Spleen (tissue), 11 donors: ENCODE results near the gene ZNRF4. TPM values are rescaled to one million over a fixed set of nuclear protein-coding genes. Genes with fewer than 3 reads are reported as not detected.
"Not testable (repeated sequence)": the region's sequence is repeated elsewhere in the genome, so short reads cannot be mapped to it uniquely, and the experiment has no call there.

Experiments used
- DNase-seq: peaks from one replicate; pipeline ENCODE4 v3.0.0-alpha.2; 2020
- H3K27ac ChIP-seq, 8 donors: fragments of 200-600 bp; sonication (generic) in 7 of 8; 1 replicate in 4 of 8; 2 replicates in 4 of 8; pipeline versions ENCODE4 v1.5.0 to v1.8.0; 2016 to 2021; ENCODE audit warnings: inconsistent platforms in 4 of 8, mild to moderate bottlenecking in 4 of 8, moderate library complexity in 1 of 8
- H3K27me3 ChIP-seq, 7 donors: fragments of 200-600 bp; sonication (generic) in 6 of 7; replicated peaks in 1 of 7; 1 replicate in 4 of 7; 2 replicates in 3 of 7; pipeline versions ENCODE4 v1.5.0 to v1.8.0; 2016 to 2021; ENCODE audit warnings: inconsistent platforms in 3 of 7, mild to moderate bottlenecking in 1 of 7
- H3K36me3 ChIP-seq, 6 donors: fragments of 200-600 bp; sonication (generic) in 5 of 6; 1 replicate in 4 of 6; 2 replicates in 2 of 6; pipeline versions ENCODE4 v1.5.0 to v1.8.0; 2016 to 2021; ENCODE audit warnings: inconsistent platforms in 2 of 6
- H3K4me1 ChIP-seq, 6 donors: fragments of 200-600 bp; sonication (generic) in 5 of 6; 1 replicate in 3 of 6; 2 replicates in 3 of 6; pipeline versions ENCODE4 v1.5.0 to v1.8.0; 2016 to 2021; ENCODE audit warnings: inconsistent platforms in 3 of 6
- H3K4me3 ChIP-seq, 8 donors: fragments of 200-600 bp; sonication (generic) in 7 of 8; 1 replicate in 4 of 8; 2 replicates in 4 of 8; pipeline versions ENCODE4 v1.5.0 to v1.8.0; 2016 to 2021; ENCODE audit warnings: inconsistent platforms in 4 of 8, mild to moderate bottlenecking in 4 of 8, moderate library complexity in 2 of 8
- H3K9me3 ChIP-seq, 8 donors: fragments of 200-600 bp; sonication (generic) in 7 of 8; 1 replicate in 4 of 8; 2 replicates in 4 of 8; pipeline versions ENCODE4 v1.5.0 to v1.8.0; 2016 to 2021; ENCODE audit warnings: inconsistent platforms in 4 of 8
- POLR2A ChIP-seq, 3 donors: fragments of 450-650 bp; IDR thresholded peaks; one replicate each; pipeline ENCODE4 v1.5.1; 2017; ENCODE audit warnings: antibody characterized with exemption in 3 of 3, mild to moderate bottlenecking in 1 of 3
- POLR2AphosphoS5 ChIP-seq, 3 donors: sonication (generic); formaldehyde crosslinking; IDR thresholded peaks; one replicate each; pipeline ENCODE4 v1.5.1; 2017; ENCODE audit warnings: antibody characterized with exemption in 3 of 3
- WGBS, 5 donors: extraction: QIAGEN DNeasy Blood & Tissue Kit in 3 of 5; methylation state at CpG; one replicate each; pipeline versions ENCODE4 v1.1.5 to v1.1.7; 2013 to 2018; 5-methylcytosine and 5-hydroxymethylcytosine counted together
- intact Hi-C: fragments of 100-400 bp; cut with DNase I; formaldehyde crosslinking; loops from one replicate; pipeline ENCODE4 v1.15.0; 2023; ENCODE audit warnings: low total_unique reads
- polyA plus RNA-seq, 3 donors: library from polyadenylated mRNA; stranded (reverse); fragments of 200-250 nt; gene quantifications; one replicate each; pipeline ENCODE4 v1.2.1, GENCODE V29; 2013
- total RNA-seq, 7 donors: library from RNA; depleted of rRNA in 3 of 7; stranded (reverse); fragments of >200 nt in 3 of 7; fragmentation: NEBNext Ultra II Directional in 4 of 7; extraction: Animal tissue kit (Norgen Biotek cat#: 25700) in 4 of 7; gene quantifications; one replicate each; pipeline versions ENCODE4 v1.1.0 to v1.2.1, GENCODE V29; 2016 to 2021
- TF ChIP-seq, protein P1 (sequence below), 11 experiments: fragments of 200-600 bp in 7 of 11; fragments of 450-650 bp in 4 of 11; sonication (generic) in 4 of 11; IDR thresholded peaks in 8 of 11; conservative IDR thresholded peaks in 3 of 11; 1 replicate in 7 of 11; 2 replicates in 4 of 11; pipeline versions ENCODE4 v1.4.0 to v1.8.0; 2016 to 2021; ENCODE audit warnings: antibody characterized with exemption in 11 of 11, inconsistent platforms in 4 of 11, mild to moderate bottlenecking in 1 of 11
- donor health status: healthy with polysubstance abuse.
- donor health status: DM: no; HTN: no; CAD: no; lungs with moderate emphysema.
- donor health status: DM: no; HTN: no; CAD: no.
- donor health status: Bipolar disorder and iron deficiency.
- donor health status: healthy.
- donor health status: DM: no; HTN: no; CAD: no.
- donor health status: DM: yes; HTN: yes; CAD: no.

Gene ZNRF4
- total and polyA plus RNA-seq, 10 donors, result not detected

- Histone ChIP-seq H3K4me1 (no peaks in the 10 kb centered on the region), H3K27me3 (peaks cover 0 to 80% (median 5%) of the 10 kb centered on the region in 7 donors), H3K9me3 (peaks cover 0 to 21% (median 16%) of the 10 kb centered on the region in 8 donors), H3K27ac (no peak overlapping the region), H3K4me3 (no peak overlapping the region), H3K36me3 (no peaks in the 10 kb centered on the region)
- intact Hi-C loops, result no loop called here
- WGBS, 5 donors, result 27 to 42% (median 31%) methylated on average over 12 to 13 of the region's 13 CpGs
- no peak for DNase-seq
- TF ChIP-seq, protein P1, sequence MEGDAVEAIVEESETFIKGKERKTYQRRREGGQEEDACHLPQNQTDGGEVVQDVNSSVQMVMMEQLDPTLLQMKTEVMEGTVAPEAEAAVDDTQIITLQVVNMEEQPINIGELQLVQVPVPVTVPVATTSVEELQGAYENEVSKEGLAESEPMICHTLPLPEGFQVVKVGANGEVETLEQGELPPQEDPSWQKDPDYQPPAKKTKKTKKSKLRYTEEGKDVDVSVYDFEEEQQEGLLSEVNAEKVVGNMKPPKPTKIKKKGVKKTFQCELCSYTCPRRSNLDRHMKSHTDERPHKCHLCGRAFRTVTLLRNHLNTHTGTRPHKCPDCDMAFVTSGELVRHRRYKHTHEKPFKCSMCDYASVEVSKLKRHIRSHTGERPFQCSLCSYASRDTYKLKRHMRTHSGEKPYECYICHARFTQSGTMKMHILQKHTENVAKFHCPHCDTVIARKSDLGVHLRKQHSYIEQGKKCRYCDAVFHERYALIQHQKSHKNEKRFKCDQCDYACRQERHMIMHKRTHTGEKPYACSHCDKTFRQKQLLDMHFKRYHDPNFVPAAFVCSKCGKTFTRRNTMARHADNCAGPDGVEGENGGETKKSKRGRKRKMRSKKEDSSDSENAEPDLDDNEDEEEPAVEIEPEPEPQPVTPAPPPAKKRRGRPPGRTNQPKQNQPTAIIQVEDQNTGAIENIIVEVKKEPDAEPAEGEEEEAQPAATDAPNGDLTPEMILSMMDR (IDR thresholded peaks at IDR 0.05 in 8 of 11, conservative IDR thresholded peaks at IDR 0.05 in 3 of 11), result no peak
- no peak for TF ChIP-seq POLR2AphosphoS5 (IDR thresholded peaks at IDR 0.05)
- no peak for TF ChIP-seq POLR2A (IDR thresholded peaks at IDR 0.05)
These were observed 29.4 kb downstream of the ZNRF4 start for GRCh38 chr19:5484398-5485285.

DNA sequence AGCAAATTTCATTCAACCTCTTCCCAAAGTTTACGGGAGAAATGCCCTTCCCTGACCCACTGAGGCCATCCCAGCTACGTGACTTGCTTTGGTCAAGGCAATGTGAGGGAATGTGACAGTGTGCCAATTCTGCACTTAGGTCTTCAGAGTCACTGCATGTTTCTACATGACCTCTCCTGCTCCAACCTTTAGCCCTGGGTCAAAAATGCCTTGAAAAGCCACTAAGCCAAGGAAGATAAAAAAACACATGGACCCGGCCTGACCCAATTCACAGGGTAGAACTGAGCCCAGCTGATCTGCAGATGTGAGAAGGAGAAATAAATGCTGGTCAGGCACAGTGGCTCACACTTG, 30.0 kb downstream of the ZNRF4 start:
- Histone ChIP-seq H3K36me3 (no peaks in the 10 kb centered on the region), H3K4me1 (no peaks in the 10 kb centered on the region), H3K27me3 (peaks cover 0 to 80% (median 10%) of the 10 kb centered on the region in 7 donors), H3K4me3 (no peak overlapping the region), H3K27ac (no peak overlapping the region), H3K9me3 (peaks cover 0 to 21% (median 16%) of the 10 kb centered on the region in 8 donors)
- intact Hi-C loops, result no loop called here
- WGBS, 5 donors, result 66 to 79% (median 67%) methylated on average over 3 of the region's 3 CpGs
- DNase-seq, result no peak
- TF ChIP-seq POLR2AphosphoS5 (IDR thresholded peaks at IDR 0.05) (no peak), POLR2A (IDR thresholded peaks at IDR 0.05) (no peak)
- TF ChIP-seq, protein P1 (IDR thresholded peaks at IDR 0.05 in 8 of 11, conservative IDR thresholded peaks at IDR 0.05 in 3 of 11), result no peak

GRCh38 chr19:5485658-5486057, 30.4 kb downstream of the ZNRF4 start:
- intact Hi-C loops, H3K4me1 ChIP-seq, DNase-seq, H3K36me3 ChIP-seq, H3K4me3 ChIP-seq, H3K27ac ChIP-seq: not testable (repeated sequence)
- Histone ChIP-seq H3K9me3 (peaks cover 0 to 21% (median 16%) of the 10 kb centered on the region in 8 donors), H3K27me3 (peaks cover 0 to 80% (median 12%) of the 10 kb centered on the region in 7 donors)
- WGBS, 5 donors, result 82 to 93% (median 87%) methylated on average over 4 of the region's 4 CpGs

DNA sequence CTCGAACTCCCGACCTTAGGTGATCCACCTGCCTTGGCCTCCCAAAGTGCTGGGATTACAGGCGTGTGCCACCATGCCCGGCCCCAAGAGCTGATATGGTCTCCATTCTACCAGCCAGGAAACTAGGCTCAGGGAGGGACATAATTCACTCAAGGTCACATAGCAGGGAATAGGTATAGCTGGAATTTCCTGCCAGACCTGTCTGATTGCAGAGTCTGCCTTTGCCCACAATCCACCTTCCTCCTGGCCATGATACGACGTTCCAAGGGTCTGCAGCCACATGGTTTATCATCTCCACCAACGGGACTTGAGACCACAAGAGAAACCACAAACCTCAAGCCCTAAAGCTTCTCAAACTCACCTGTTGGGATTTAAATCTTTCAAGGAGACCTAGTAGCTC, 32.0 kb downstream of the ZNRF4 start:
- H3K9me3 ChIP-seq, result peaks cover 0 to 8% (median 7%) of the 10 kb centered on the region in 8 donors
- no peak for TF ChIP-seq POLR2AphosphoS5 (IDR thresholded peaks at IDR 0.05)
- TF ChIP-seq, protein P1 (IDR thresholded peaks at IDR 0.05 in 8 of 11, conservative IDR thresholded peaks at IDR 0.05 in 3 of 11), result no peak
- no peak for TF ChIP-seq POLR2A (IDR thresholded peaks at IDR 0.05)
- H3K4me3 ChIP-seq, result no peak overlapping the region
- H3K36me3 ChIP-seq, result no peaks in the 10 kb centered on the region
- intact Hi-C loops, result no loop called here
- H3K4me1 ChIP-seq, result no peaks in the 10 kb centered on the region
- peaks cover 0 to 80% (median 23%) of the 10 kb centered on the region in 7 donors for H3K27me3 ChIP-seq
- no peak overlapping the region for H3K27ac ChIP-seq
- DNase-seq, result no peak
- 53 to 58% (median 56%) methylated on average over 7 of the region's 7 CpGs for WGBS, 5 donors
